HG03558 (cell line): ENCODE data around the gene NUDT4.

Source experiments
- ATAC-seq: cut with Tn5 transposase; IDR thresholded peaks from one replicate; pipeline ENCODE4 v1.9.1; 2021; ENCODE audit warnings: moderate number of reproducible peaks; ENCODE audit not compliant: unreplicated experiment; ENCODE audit errors: extremely low read depth

NUDT4 gene

GRCh38 chr12:93449277-93449676 is 71.6 kb downstream of the NUDT4 start:
- peak; percentile 81 for ATAC-seq

GRCh38 chr12:93451423-93452158 is 73.9 kb downstream of the NUDT4 start:
- ATAC-seq: no peak

GRCh38 chr12:93453633-93454032 is 75.9 kb downstream of the NUDT4 start:
- ATAC-seq: no peak

GRCh38 chr12:93456077-93456476 is 78.4 kb downstream of the NUDT4 start:
- ATAC-seq: no peak
